BE2C (cell line): ENCODE measurements around the gene EXOC3.

Experiments used
- DNase-seq: peaks from one replicate; pipeline ENCODE4 v3.0.0-alpha.2; 2020
- H3K27me3 ChIP-seq: fragments of 250-450 bp; sonication (Bioruptor Pico); 2 replicates; pipeline ENCODE4 v1.5.1; 2020; ENCODE audit warnings: mild to moderate bottlenecking
- H3K36me3 ChIP-seq: fragments of 250-450 bp; sonication (Bioruptor Pico); 2 replicates; pipeline ENCODE4 v1.5.1; 2020; ENCODE audit warnings: mild to moderate bottlenecking
- H3K4me1 ChIP-seq: fragments of 250-450 bp; sonication (Bioruptor Pico); 2 replicates; pipeline ENCODE4 v1.5.1; 2020
- H3K4me3 ChIP-seq: 2 replicates; pipeline ENCODE4 v1.5.1; 2011; ENCODE audit warnings: low read depth, low read length
- H3K9me3 ChIP-seq: fragments of 250-450 bp; sonication (Bioruptor Pico); 2 replicates; pipeline ENCODE4 v1.5.1; 2020
- TF ChIP-seq, protein P1 (sequence below): IDR thresholded peaks from 2 replicates; pipeline ENCODE4 v1.5.1; 2012; ENCODE audit warnings: mild to moderate bottlenecking, low read depth, low read length

Gene EXOC3

DNA sequence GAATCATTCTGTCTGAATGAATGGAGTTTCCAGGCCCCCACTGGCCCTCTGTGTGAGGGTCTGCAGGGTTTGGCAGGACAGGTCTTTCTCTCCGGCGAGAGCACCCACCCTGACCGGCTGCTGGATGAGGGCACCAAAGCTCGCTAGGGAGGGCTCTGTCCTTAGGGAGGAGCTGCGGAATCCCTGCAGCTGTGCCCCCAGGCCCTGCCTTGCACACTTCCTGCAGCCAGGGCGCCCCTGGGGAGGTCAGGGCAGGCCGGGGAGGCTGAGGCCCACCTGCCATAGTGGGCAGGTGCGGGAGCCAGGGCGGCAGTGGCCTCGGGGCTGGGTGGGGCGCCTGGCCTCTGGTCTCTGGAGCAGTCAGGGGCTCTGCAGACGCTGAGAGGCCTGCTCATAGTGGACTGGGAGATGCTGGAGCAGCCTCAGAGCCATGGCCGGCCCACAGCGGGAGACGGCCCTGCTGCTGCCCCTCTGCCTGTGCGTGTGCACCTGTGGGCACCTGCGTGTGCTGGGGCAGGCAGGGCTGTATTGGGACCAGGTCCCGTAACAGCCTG, 36.1 kb downstream of the EXOC3 start:
- no peak for DNase-seq
- TF ChIP-seq, protein P1, sequence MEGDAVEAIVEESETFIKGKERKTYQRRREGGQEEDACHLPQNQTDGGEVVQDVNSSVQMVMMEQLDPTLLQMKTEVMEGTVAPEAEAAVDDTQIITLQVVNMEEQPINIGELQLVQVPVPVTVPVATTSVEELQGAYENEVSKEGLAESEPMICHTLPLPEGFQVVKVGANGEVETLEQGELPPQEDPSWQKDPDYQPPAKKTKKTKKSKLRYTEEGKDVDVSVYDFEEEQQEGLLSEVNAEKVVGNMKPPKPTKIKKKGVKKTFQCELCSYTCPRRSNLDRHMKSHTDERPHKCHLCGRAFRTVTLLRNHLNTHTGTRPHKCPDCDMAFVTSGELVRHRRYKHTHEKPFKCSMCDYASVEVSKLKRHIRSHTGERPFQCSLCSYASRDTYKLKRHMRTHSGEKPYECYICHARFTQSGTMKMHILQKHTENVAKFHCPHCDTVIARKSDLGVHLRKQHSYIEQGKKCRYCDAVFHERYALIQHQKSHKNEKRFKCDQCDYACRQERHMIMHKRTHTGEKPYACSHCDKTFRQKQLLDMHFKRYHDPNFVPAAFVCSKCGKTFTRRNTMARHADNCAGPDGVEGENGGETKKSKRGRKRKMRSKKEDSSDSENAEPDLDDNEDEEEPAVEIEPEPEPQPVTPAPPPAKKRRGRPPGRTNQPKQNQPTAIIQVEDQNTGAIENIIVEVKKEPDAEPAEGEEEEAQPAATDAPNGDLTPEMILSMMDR: no peak
- H3K27me3 ChIP-seq: peaks cover 53% of the 10 kb centered on the region

DNA sequence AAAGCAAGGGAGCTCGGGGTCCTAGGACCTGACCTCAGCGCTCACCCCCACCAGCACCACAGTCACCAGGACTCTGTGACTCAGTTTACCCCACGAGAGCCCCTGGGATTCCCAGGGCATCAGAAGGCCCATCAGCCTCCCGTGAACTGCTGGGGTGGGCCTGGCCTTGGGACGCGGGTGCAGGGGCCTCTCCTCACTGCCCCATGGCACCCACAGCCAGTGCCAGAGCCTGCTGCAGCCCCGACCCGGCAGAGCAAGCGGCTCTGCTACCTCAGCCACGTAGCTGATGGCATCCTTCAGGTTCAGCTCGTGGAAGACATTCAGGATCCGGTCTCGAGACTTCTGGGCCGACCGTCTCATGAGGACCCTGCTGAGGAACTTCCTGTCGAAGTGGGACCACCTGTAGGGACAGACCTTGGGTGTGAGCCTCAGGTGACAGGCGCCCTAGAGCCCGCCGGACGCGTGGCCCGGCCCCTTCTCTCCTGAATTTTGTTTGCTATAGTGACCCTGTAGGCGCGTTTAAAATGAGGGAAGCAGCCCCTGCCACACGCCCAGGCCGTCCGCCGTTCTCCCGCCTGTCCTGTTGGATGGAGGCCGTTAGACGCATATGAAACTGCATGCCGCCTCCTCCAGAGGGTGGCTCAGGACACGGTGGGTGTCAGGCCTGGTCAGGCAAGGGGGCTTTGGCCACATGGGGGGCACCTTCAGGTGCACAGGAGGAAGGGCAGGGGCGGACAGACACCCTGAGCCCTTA, 36.8 kb downstream of the EXOC3 start:
- no peak overlapping the region for H3K4me3 ChIP-seq
- no peaks in the 10 kb centered on the region for H3K36me3 ChIP-seq
- no peak for DNase-seq
- TF ChIP-seq, protein P1: no peak
- H3K27me3 ChIP-seq: peaks cover 52% of the 10 kb centered on the region
- no peaks in the 10 kb centered on the region for H3K9me3 ChIP-seq
- H3K4me1 ChIP-seq: no peaks in the 10 kb centered on the region

More for the DNA sequence above, 36.1 kb downstream of the EXOC3 start:
- no peaks in the 10 kb centered on the region for H3K36me3 ChIP-seq
- no peaks in the 10 kb centered on the region for H3K9me3 ChIP-seq
- no peak overlapping the region for H3K4me3 ChIP-seq
- no peaks in the 10 kb centered on the region for H3K4me1 ChIP-seq

DNA sequence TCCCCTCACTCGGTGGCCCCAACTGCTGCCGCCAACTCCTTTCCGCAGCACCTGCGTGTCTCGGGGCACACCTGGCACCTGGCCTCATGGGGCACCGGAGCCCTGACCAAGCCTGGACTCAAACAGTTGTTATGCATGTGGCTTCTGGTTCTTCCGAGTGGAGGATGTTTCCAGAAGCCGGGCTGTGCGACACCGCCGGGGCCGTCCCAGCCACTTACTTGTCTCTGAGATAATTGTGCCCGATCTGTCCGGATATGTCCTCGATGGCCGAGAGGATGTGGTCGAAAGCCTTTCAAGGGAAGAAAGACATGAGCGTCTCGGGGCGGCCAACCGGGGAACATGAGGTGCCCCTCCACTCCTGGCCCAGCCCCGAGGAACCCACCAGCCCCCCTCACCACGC, 38.4 kb downstream of the EXOC3 start:
- no peak overlapping the region for H3K4me3 ChIP-seq
- TF ChIP-seq, protein P1: no peak
- H3K4me1 ChIP-seq: no peaks in the 10 kb centered on the region
- H3K36me3 ChIP-seq: no peaks in the 10 kb centered on the region
- H3K27me3 ChIP-seq: peaks cover 36% of the 10 kb centered on the region
- no peaks in the 10 kb centered on the region; the same call in 1 of the 2 replicates for H3K9me3 ChIP-seq
- DNase-seq: no peak

- no peak for DNase-seq
- Histone ChIP-seq H3K36me3 (no peaks in the 10 kb centered on the region), H3K27me3 (peaks cover 29% of the 10 kb centered on the region), H3K9me3 (no peaks in the 10 kb centered on the region; the same call in 1 of the 2 replicates), H3K4me3 (no peak overlapping the region), H3K4me1 (no peaks in the 10 kb centered on the region)
- TF ChIP-seq, protein P1: no peak
Measured at GRCh38 chr5:482021-482420, 39.0 kb downstream of the EXOC3 start.

DNA sequence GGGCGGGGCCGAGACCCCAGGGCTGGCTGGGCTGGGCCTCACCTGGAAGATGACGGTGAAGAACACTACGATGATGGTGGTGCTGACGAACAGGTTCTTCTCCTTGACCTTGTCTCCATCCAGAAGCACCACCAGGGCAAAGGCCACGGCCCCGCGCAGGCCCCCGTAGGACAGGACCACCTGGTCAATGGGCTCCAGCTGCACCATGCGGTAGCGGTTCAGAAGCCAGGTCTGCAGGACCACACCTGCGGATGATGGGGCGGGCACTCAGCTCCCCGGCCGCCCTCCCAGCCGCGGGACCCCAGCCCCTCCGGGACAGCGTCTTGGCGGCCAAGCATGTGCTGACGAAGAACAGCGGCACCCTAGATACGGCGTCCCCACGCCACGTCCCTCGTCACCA, 39.5 kb downstream of the EXOC3 start:
- Histone ChIP-seq H3K27me3 (peaks cover 24% of the 10 kb centered on the region), H3K36me3 (no peaks in the 10 kb centered on the region), H3K4me3 (no peak overlapping the region), H3K9me3 (no peaks in the 10 kb centered on the region; the same call in 1 of the 2 replicates), H3K4me1 (no peaks in the 10 kb centered on the region)
- TF ChIP-seq, protein P1: no peak
- DNase-seq: no peak

DNA sequence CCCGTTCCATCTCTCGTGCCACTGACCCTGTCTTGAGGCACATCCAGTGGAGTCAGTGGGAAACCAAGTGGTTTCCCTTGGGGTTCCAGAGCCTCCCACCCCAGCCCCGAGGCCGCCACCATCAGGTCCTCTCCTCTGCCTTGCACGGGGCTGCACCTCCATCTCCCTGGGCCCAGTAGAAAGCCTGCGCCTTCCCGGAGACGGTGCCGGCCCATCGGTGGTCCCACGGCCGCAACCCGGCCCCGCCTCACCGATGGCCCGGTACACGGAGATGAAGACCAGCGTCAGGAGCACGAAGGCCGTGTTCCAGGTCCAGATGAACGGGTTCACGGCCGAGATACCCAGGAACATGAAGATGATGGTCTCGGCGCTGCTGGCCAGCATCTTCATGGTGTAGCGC, 40.0 kb downstream of the EXOC3 start:
- Histone ChIP-seq H3K4me1 (no peaks in the 10 kb centered on the region), H3K27me3 (peaks cover 19% of the 10 kb centered on the region), H3K36me3 (no peaks in the 10 kb centered on the region), H3K4me3 (no peak overlapping the region), H3K9me3 (no peaks in the 10 kb centered on the region; the same call in 1 of the 2 replicates)
- TF ChIP-seq, protein P1: no peak
- no peak for DNase-seq
